Osteoblast (primary cell): ENCODE measurements around the gene PFDN1. TPM values are rescaled to one million over a fixed set of nuclear protein-coding genes. Genes with fewer than 3 reads are reported as not detected.

Experiments
- DNase-seq: peaks from one replicate; pipeline ENCODE4 v3.0.0; 2011; ENCODE audit warnings: low spot score, mixed read lengths; ENCODE audit not compliant: insufficient read length; ENCODE audit errors: missing footprints
- H2AFZ ChIP-seq: 2 replicates; pipeline ENCODE4 v1.6.0; 2011; ENCODE audit warnings: mild to moderate bottlenecking, low read length
- H3K27ac ChIP-seq: 2 replicates; pipeline ENCODE4 v1.5.1; 2011; ENCODE audit warnings: mild to moderate bottlenecking, low read depth, low read length, moderate library complexity
- H3K27me3 ChIP-seq: 2 replicates; pipeline ENCODE4 v1.6.0; 2012; ENCODE audit warnings: mild to moderate bottlenecking, control low read depth, inconsistent platforms, low read length, moderate library complexity; ENCODE audit not compliant: insufficient read depth
- H3K36me3 ChIP-seq: 2 replicates; pipeline ENCODE4 v1.5.1; 2011; ENCODE audit warnings: mild to moderate bottlenecking, low read length, control low read depth, moderate library complexity; ENCODE audit not compliant: insufficient read depth
- H3K4me1 ChIP-seq: 2 replicates; pipeline ENCODE4 v1.5.1; 2011; ENCODE audit warnings: mild to moderate bottlenecking, low read length, control low read depth, moderate library complexity; ENCODE audit not compliant: insufficient read depth
- H3K4me2 ChIP-seq: 2 replicates; pipeline ENCODE4 v1.6.0; 2011; ENCODE audit warnings: mild to moderate bottlenecking, low read length; ENCODE audit not compliant: insufficient read depth
- H3K4me3 ChIP-seq: fragments of 200-600 bp; sonication (generic); 3 replicates; pipeline ENCODE4 v1.5.1; 2012; ENCODE audit warnings: mild to moderate bottlenecking, low read length, inconsistent platforms; ENCODE audit not compliant: insufficient read depth
- H3K79me2 ChIP-seq: 2 replicates; pipeline ENCODE4 v1.6.0; 2012; ENCODE audit warnings: mild to moderate bottlenecking, low read length, control low read depth, inconsistent platforms; ENCODE audit not compliant: insufficient read depth
- H3K9me3 ChIP-seq: 2 replicates; pipeline ENCODE4 v1.5.1; 2011; ENCODE audit warnings: low read depth, low read length, control low read depth
- H4K20me1 ChIP-seq: 2 replicates; pipeline ENCODE4 v1.6.0; 2012; ENCODE audit warnings: mild to moderate bottlenecking, low read length, control low read depth; ENCODE audit not compliant: insufficient read depth
- CTCF ChIP-seq: IDR thresholded peaks from 2 replicates; pipeline ENCODE4 v1.5.1; 2011; ENCODE audit warnings: mild to moderate bottlenecking, low read depth, low read length, moderate library complexity; ENCODE audit errors: extremely low read depth
- total RNA-seq: library from RNA; depleted of rRNA; stranded (reverse); fragments of >200 nt; gene quantifications from 2 replicates; pipeline ENCODE4 v1.2.3, GENCODE V29; 2012

The PFDN1 gene
- total RNA-seq, 1 donor: 65.9 TPM

- peaks cover 32% of the 10 kb centered on the region for H3K4me1 ChIP-seq
- peaks cover 34% of the 10 kb centered on the region for H3K36me3 ChIP-seq
- no peak for TF ChIP-seq CTCF
- DNase-seq: no peak
- no peaks in the 10 kb centered on the region for H3K27me3 ChIP-seq
- no peaks in the 10 kb centered on the region for H4K20me1 ChIP-seq
- no peak overlapping the region for H2AFZ ChIP-seq
- H3K9me3 ChIP-seq: no peaks in the 10 kb centered on the region
- peaks cover 46% of the 10 kb centered on the region for H3K79me2 ChIP-seq
- peak overlapping the region; percentile 11 for H3K4me2 ChIP-seq
- no peak overlapping the region for H3K4me3 ChIP-seq
- peak overlapping the region; percentile 52 for H3K27ac ChIP-seq
Measured at GRCh38 chr5:140338336-140338735, 35.4 kb upstream of the PFDN1 start.

- TF ChIP-seq CTCF: no peak
- Histone ChIP-seq H3K27ac (peak overlapping the region; percentile 52), H3K36me3 (peaks cover 39% of the 10 kb centered on the region), H3K4me1 (peaks cover 32% of the 10 kb centered on the region), H3K4me2 (peak overlapping the region; percentile 11), H4K20me1 (no peaks in the 10 kb centered on the region), H3K79me2 (peaks cover 43% of the 10 kb centered on the region), H3K9me3 (no peaks in the 10 kb centered on the region), H2AFZ (no peak overlapping the region), H3K4me3 (no peak overlapping the region), H3K27me3 (no peaks in the 10 kb centered on the region)
- DNase-seq: no peak
Measured at GRCh38 chr5:140337880-140338279, 35.0 kb upstream of the PFDN1 start.

GRCh38 chr5:140336388-140336787, 33.5 kb upstream of the PFDN1 start:
- no peaks in the 10 kb centered on the region for H4K20me1 ChIP-seq
- peaks cover 37% of the 10 kb centered on the region for H3K36me3 ChIP-seq
- H3K9me3 ChIP-seq: no peaks in the 10 kb centered on the region
- no peak overlapping the region for H3K4me3 ChIP-seq
- no peak for TF ChIP-seq CTCF
- no peak overlapping the region for H3K4me2 ChIP-seq
- H3K27me3 ChIP-seq: no peaks in the 10 kb centered on the region
- peaks cover 29% of the 10 kb centered on the region for H3K79me2 ChIP-seq
- H2AFZ ChIP-seq: no peak overlapping the region
- no peak for DNase-seq
- no peak overlapping the region for H3K27ac ChIP-seq
- H3K4me1 ChIP-seq: peaks cover 22% of the 10 kb centered on the region

- Histone ChIP-seq H4K20me1 (no peaks in the 10 kb centered on the region), H3K9me3 (no peaks in the 10 kb centered on the region), H3K4me1 (peaks cover 9% of the 10 kb centered on the region), H3K4me3 (no peak overlapping the region), H3K27ac (no peak overlapping the region), H2AFZ (no peak overlapping the region), H3K4me2 (no peak overlapping the region), H3K27me3 (no peaks in the 10 kb centered on the region), H3K79me2 (peaks cover 3% of the 10 kb centered on the region), H3K36me3 (peaks cover 21% of the 10 kb centered on the region)
- no peak for DNase-seq
- TF ChIP-seq CTCF: no peak
Measured at GRCh38 chr5:140331638-140332037, 28.7 kb upstream of the PFDN1 start.
